Fibroblast of lung (primary cell): Measurements from ENCODE around the gene TIMP4.

Experiments
- EZH2 ChIP-seq: IDR thresholded peaks from 2 replicates; pipeline ENCODE4 v1.5.1; 2012; ENCODE audit warnings: low read length, control low read depth, mild to moderate bottlenecking; ENCODE audit errors: missing control alignments
- TF ChIP-seq, protein P1 (sequence below), 2 donors: IDR thresholded peaks in 1 of 2; conservative IDR thresholded peaks in 1 of 2; 1 replicate in 1 of 2; 2 replicates in 1 of 2; pipeline ENCODE4 v1.5.1; 2011 to 2012; ENCODE audit warnings: low read length in 2 of 2, control low read depth in 1 of 2, inconsistent platforms in 1 of 2, low read depth in 1 of 2, mild to moderate bottlenecking in 1 of 2

DNA sequence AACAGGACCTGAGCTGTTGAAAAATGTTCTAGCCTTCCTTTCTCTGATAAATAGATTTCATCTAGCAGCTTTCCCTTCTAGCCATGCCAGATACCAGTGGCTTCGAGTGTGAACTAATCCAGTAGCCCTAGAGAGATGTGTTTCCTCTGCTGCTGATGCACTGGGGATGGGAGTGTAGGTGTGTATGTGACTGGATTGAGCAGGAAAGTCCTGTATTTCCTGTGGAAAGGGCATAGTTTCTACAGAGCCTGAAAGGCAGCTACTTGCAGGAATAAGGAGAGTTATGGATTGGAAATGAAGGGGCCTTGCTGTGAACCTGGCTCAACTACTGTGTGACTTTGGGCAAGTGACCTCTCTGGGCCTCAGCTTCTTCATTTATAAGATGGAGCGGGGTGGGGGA is 8.6 kb downstream of the TIMP4 start:
- no peak for TF ChIP-seq EZH2
- TF ChIP-seq, protein P1, sequence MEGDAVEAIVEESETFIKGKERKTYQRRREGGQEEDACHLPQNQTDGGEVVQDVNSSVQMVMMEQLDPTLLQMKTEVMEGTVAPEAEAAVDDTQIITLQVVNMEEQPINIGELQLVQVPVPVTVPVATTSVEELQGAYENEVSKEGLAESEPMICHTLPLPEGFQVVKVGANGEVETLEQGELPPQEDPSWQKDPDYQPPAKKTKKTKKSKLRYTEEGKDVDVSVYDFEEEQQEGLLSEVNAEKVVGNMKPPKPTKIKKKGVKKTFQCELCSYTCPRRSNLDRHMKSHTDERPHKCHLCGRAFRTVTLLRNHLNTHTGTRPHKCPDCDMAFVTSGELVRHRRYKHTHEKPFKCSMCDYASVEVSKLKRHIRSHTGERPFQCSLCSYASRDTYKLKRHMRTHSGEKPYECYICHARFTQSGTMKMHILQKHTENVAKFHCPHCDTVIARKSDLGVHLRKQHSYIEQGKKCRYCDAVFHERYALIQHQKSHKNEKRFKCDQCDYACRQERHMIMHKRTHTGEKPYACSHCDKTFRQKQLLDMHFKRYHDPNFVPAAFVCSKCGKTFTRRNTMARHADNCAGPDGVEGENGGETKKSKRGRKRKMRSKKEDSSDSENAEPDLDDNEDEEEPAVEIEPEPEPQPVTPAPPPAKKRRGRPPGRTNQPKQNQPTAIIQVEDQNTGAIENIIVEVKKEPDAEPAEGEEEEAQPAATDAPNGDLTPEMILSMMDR (conservative IDR thresholded peaks at IDR 0.05 in 1 of 2, IDR thresholded peaks at IDR 0.05 in 1 of 2; ENCODE audit: low read depth in 1 of 2, low read length in 2 of 2): no peak
